Activated CD4-positive, CD25-positive, alpha-beta regulatory T cell treated with anti-CD3 and anti-CD28 coated beads, Interleukin-2, amount 50 U/mL, for 24 hours (primary cell): ENCODE results near the gene MMP2.
A peak's percentile ranks its signal among the peaks of the same experiment; 100 is the strongest.

Experiments
- ATAC-seq, 2 donors: fragments of 150-1000 bp; cut with Tn5 transposase; one replicate each; pipeline ENCODE4 v1.10.0; 2021; ENCODE audit warnings: mild to moderate bottlenecking in 1 of 2, moderate library complexity in 1 of 2

MMP2 gene

GRCh38 chr16:55478827-55479429, at the start of gene MMP2:
TSS of gene MMP2 (plus strand) at chr16:55479198. CDS start at chr16:55479480, 282 bp downstream.
- no peak for ATAC-seq

- no peak for ATAC-seq
Measured at GRCh38 chr16:55433030-55433429, 46.0 kb upstream of the MMP2 start.

- ATAC-seq: no peak
Measured at GRCh38 chr16:55433535-55433934, 45.5 kb upstream of the MMP2 start.

- no peak for ATAC-seq
Measured at GRCh38 chr16:55434000-55434399, 45.0 kb upstream of the MMP2 start.

DNA sequence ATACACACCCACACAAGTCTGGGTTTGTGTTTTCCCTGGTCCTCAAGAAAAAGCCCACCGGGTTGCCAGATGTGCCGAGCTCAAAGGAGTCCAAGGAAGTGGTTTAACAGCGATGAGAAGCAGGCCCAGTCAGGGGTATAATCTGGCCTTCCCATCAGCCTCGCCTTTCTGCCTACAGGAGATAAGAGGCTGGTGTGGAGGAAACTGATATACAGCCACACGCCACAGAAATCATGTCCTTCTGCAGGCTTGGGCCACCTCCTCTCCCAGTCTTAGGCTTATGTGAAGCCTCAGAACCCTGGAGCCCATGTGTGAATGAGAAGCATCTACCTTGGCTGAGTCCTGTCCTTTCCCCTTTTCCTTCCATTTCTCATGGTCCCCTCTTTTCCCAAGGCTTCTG, 43.6 kb upstream of the MMP2 start:
- ATAC-seq: no peak

DNA sequence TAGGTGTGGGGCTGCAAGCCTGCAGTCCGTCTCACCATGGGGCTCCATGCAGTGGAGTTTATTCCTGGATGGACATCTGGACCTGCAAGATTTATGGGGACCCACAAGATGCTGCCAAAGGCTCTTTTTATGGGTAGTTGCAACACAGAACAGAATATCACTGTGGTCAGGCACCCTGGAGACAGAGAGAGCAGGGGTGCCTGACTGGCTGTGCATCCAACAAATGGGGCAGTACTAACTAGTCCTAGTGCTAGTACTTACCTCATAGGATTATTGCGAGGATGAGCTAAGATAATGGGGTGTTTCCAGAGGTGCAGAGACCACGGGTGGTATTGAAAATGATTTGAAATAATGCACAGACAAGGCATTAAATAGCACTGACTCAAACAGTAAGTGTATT, 42.4 kb upstream of the MMP2 start:
- no peak for ATAC-seq

GRCh38 chr16:55437625-55438024, 41.4 kb upstream of the MMP2 start:
- ATAC-seq: peak in 1 of 2 donors; percentile 48

- ATAC-seq: no peak
Measured at GRCh38 chr16:55438281-55438680, 40.7 kb upstream of the MMP2 start.

DNA sequence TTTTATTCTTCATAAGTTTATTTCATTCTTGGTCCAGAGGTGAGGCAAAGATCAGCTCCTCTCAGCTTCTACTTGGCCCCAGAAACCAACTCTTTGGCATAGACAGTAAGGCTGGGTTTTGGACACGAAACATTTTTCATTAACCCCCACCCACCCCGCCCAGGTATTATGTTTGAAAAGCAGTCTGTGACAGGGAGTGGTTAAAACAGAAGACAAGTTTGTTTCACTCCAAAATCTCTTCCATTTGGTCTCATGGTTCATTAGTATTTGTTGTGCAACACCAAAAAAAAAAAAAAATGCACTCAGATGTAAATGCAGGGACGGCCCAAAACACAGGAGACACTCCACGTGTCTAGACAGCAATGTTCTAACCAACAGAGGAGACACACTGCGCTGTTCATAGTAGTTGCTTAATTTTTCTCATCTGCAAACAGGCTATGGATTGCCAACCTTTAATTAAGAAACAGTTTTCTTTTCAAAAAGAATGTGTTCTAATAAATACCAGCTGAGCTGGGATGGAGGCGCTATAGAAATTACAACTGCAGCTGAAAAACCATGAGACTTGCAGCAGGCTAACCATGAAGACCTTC, 39.8 kb upstream of the MMP2 start:
- no peak for ATAC-seq

- no peak for ATAC-seq
Measured at GRCh38 chr16:55443434-55444346, 35.3 kb upstream of the MMP2 start.

- no peak for ATAC-seq
Measured at GRCh38 chr16:55444754-55445485, 34.1 kb upstream of the MMP2 start.

- ATAC-seq: no peak
Measured at GRCh38 chr16:55447231-55447630, 31.8 kb upstream of the MMP2 start.

DNA sequence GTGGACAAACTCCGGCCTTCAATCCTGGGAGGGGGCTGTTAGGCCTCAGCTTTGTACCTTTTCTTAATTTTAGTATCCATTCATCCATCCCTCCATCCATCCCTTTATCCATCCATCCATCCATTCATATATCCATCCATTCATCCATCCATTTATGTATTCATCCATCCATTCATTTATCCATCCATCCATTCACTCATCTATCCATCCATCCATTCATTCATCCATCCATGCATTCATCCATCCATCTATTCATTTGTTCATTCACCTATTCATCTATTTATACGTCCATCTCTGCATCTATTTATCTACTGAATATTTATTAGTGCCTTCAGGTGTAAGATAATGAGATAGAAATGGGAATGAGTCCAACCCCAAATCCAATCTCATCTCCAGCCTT, 26.0 kb upstream of the MMP2 start:
- ATAC-seq: no peak

- no peak for ATAC-seq
Measured at GRCh38 chr16:55453909-55454308, 25.1 kb upstream of the MMP2 start.

DNA sequence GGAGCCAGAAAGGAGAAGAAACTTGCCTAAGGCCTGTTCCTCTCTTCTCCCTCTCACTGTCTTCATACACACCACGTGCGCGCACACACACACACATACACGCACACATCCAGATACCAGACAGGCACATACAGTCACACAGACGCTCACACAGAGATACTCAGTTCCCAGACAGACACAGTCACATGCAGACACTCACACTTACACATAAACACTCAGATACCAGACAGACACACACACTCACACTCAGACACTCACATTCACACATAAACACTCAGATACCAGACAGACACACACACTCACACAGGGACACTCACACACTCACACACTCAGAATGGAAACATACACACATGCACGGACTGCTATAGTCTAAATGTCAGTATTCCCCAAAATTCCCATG, 24.1 kb upstream of the MMP2 start:
- ATAC-seq: no peak

- ATAC-seq: no peak
Measured at GRCh38 chr16:55462241-55462640, 16.8 kb upstream of the MMP2 start.

DNA sequence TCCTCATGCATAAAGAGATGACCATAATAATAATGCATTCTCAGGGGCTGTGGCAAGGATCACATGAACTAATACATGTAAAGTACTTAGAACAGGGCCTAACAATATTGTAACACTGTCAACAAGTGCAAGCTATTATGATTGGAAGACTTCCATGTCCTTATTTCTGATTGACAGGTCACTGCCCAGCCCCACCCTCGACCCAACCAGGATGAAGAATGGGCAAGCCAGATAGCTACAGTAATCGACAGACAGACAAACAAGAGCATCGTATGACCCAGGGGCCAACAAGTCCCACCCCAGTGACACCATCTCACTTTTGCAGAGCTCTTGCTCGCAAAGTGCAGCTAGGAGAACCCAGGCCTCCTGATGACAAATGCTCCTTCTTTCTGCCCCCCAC, 14.6 kb upstream of the MMP2 start:
- no peak for ATAC-seq

DNA sequence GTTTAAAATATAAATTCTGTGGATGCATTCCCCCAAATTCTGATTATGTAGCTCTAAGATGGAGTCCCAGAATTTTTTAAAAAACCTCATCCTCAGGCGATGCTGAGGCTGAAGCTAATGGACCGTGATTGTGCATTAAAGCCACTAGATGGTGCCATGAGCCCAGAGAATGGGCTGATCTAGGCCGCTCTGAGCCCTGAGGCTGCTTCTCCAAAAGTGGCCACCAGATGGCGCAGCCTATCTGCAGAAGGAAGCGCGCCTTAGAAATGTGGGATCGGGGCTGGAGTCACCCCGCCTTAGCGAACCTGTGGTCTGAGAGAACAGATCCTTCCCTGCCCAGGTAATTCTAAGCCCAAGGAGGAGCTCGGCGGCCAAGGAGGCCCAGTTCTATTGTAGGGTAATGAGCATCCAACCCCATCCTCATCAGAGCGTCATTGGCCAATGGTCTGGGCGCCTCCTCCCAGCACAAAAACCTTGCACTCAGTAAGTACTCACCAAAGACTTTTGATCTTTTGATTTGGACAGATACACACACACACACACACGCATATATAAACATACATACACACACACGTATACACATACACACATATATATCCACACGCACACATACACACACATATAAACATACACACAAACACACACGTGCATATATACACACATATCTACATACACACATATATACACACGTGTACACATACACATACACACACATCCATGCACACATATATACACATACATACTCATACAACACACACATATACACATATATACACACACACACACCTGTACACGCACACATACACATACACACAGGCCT, 13.7 kb upstream of the MMP2 start:
- ATAC-seq: peak; percentile 79 to 88

DNA sequence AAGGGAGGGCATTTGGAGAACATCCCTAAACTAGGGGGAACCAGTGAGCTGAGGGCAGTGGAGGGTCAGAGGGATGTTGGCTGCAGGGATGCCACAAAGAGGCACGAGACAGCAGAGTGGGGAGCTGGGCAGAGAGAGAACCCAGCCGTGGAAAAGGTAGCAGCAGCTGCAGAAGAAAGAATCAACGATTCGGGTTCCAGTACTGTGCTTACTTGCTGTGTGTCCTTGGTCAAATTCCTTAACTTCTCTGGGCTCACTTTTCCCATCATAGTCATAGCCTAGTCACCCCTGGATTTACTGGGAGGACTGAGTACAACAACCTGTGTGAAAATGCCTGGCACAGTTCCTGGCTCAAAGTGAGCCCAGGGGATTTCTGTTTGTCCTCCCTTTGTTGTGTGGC, 12.8 kb upstream of the MMP2 start:
- ATAC-seq: no peak

DNA sequence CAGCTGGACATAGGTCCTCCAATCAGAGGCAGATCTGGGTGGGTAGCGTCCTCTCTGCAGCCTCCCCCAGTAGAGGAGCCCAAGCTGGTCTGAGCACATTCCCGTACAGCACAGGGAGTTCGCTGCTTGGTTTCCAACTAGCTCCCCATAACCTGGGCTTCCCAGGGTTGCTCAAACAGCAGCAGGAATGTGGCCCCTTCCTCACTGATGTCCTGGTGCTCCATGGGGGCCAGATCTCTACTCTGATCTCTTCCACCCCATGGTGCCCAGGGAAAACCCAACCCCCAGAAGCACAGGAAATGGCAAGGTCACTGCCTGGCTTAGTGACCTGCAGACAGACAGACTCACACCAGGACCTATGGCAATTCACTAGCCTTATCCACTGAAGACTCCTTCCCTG, 11.1 kb upstream of the MMP2 start:
- no peak for ATAC-seq

- no peak for ATAC-seq
Measured at GRCh38 chr16:55468352-55468990, 10.5 kb upstream of the MMP2 start.
